GM21723 (cell line): ENCODE measurements around the gene ERV3-1.
"Not testable (repeated sequence)": the region's sequence is repeated elsewhere in the genome, so short reads cannot be mapped to it uniquely, and the experiment has no call there.

Source experiments
- ATAC-seq: cut with Tn5 transposase; IDR thresholded peaks from one replicate; pipeline ENCODE4 v1.9.1; 2021; ENCODE audit warnings: mild to moderate bottlenecking, moderate library complexity; ENCODE audit not compliant: unreplicated experiment

The ERV3-1 gene

GRCh38 chr7:65001291-65001814, 5.1 kb downstream of the ERV3-1 start:
- no peak for ATAC-seq

GRCh38 chr7:64999165-65000004, 7.1 kb downstream of the ERV3-1 start:
- ATAC-seq, result no peak

GRCh38 chr7:64998865-64999164, 7.7 kb downstream of the ERV3-1 start:
- no peak for ATAC-seq

GRCh38 chr7:64997927-64998391, 8.5 kb downstream of the ERV3-1 start:
- no peak for ATAC-seq

GRCh38 chr7:64997164-64997908, 9.2 kb downstream of the ERV3-1 start:
- ATAC-seq, result no peak

- no peak for ATAC-seq
These were observed 10.2 kb downstream of the ERV3-1 start for GRCh38 chr7:64996305-64996704.

- no peak for ATAC-seq
These were observed 12.6 kb downstream of the ERV3-1 start for GRCh38 chr7:64993901-64994300.

- ATAC-seq, result no peak
These were observed 13.5 kb downstream of the ERV3-1 start for GRCh38 chr7:64992971-64993370.

- no peak for ATAC-seq
These were observed 15.6 kb downstream of the ERV3-1 start, which contains the start of gene ZNF117 for GRCh38 chr7:64990936-64991335. Gene ZNF117 (minus strand): TSS chr7:64991036.

- ATAC-seq, result no peak
These were observed 16.3 kb downstream of the ERV3-1 start for GRCh38 chr7:64990216-64990615.

GRCh38 chr7:64978497-64979203, 27.8 kb downstream of the ERV3-1 start:
- ATAC-seq, result no peak

GRCh38 chr7:64965594-64965993, 40.9 kb downstream of the ERV3-1 start:
- ATAC-seq, result no peak

- ATAC-seq, result no peak
These were observed 47.3 kb downstream of the ERV3-1 start for GRCh38 chr7:64959072-64959747.

- peak; percentile 65 for ATAC-seq
These were observed 55.1 kb downstream of the ERV3-1 start for GRCh38 chr7:64951250-64951848.

GRCh38 chr7:64950673-64951072, 55.8 kb downstream of the ERV3-1 start:
- not testable (repeated sequence) for ATAC-seq

GRCh38 chr7:64948774-64949173, 57.7 kb downstream of the ERV3-1 start:
- not testable (repeated sequence) for ATAC-seq

- no peak for ATAC-seq
These were observed 59.1 kb downstream of the ERV3-1 start for GRCh38 chr7:64947252-64948000.

- ATAC-seq, result no peak
These were observed 59.7 kb downstream of the ERV3-1 start for GRCh38 chr7:64946772-64947171.

GRCh38 chr7:64945503-64946175, 60.8 kb downstream of the ERV3-1 start:
- ATAC-seq, result no peak
